Vagina (tissue), 2 donors: Measurements from ENCODE around the gene WBP2. TPM values are rescaled to one million over a fixed set of nuclear protein-coding genes. Genes with fewer than 3 reads are reported as not detected.
"Not testable (repeated sequence)": the region's sequence is repeated elsewhere in the genome, so short reads cannot be mapped to it uniquely, and the experiment has no call there.

Experiments
- DNase-seq, 2 donors: peaks; one replicate each; pipeline ENCODE4 v3.0.0-alpha.2; 2017; ENCODE audit errors: extremely low spot score in 2 of 2
- H3K27ac ChIP-seq: fragments of 200-600 bp; sonication (generic); one replicate; pipeline ENCODE4 v1.5.1; 2019
- H3K27me3 ChIP-seq: fragments of 200-600 bp; sonication (generic); one replicate; pipeline ENCODE4 v1.5.1; 2019
- H3K36me3 ChIP-seq, 2 donors: fragments of 200-600 bp; sonication (generic); one replicate each; pipeline ENCODE4 v1.5.1; 2017 to 2019
- H3K4me1 ChIP-seq: fragments of 200-600 bp; sonication (generic); one replicate; pipeline ENCODE4 v1.5.1; 2019
- H3K4me3 ChIP-seq, 2 donors: fragments of 200-600 bp; sonication (generic); 1 replicate in 1 of 2; 2 replicates in 1 of 2; pipeline ENCODE4 v1.5.1; 2016 to 2019
- H3K9me3 ChIP-seq: fragments of 200-600 bp; sonication (generic); one replicate; pipeline ENCODE4 v1.5.1; 2019
- POLR2A ChIP-seq, 2 donors: fragments of 450-650 bp; IDR thresholded peaks; one replicate each; pipeline ENCODE4 v1.6.1; 2017; ENCODE audit warnings: antibody characterized with exemption in 2 of 2, mild to moderate bottlenecking in 2 of 2, moderate library complexity in 2 of 2
- POLR2AphosphoS5 ChIP-seq, 2 donors: sonication (generic); formaldehyde crosslinking; IDR thresholded peaks; one replicate each; pipeline ENCODE4 v1.9.0; 2017; ENCODE audit warnings: antibody characterized with exemption in 2 of 2, mild to moderate bottlenecking in 2 of 2, low read depth in 1 of 2; ENCODE audit not compliant: insufficient read depth in 1 of 2
- intact Hi-C: fragments of 100-400 bp; cut with DNase I; formaldehyde crosslinking; loops from one replicate; pipeline ENCODE4 v1.15.1; 2023
- total RNA-seq: library from RNA; depleted of rRNA; stranded (reverse); fragments of >200 nt; gene quantifications from one replicate; pipeline ENCODE4 v1.2.3, GENCODE V29; 2016
- TF ChIP-seq, protein P1 (sequence below), 3 experiments: fragments of 450-650 bp in 2 of 3; fragments of 200-600 bp in 1 of 3; sonication (generic) in 1 of 3; IDR thresholded peaks; one replicate each; pipeline ENCODE4 v1.5.1; 2017 to 2019; ENCODE audit warnings: antibody characterized with exemption in 3 of 3, mild to moderate bottlenecking in 2 of 3, moderate library complexity in 2 of 3

The WBP2 gene
- total RNA-seq, 1 donor from 2014 or later: 54.3 TPM

DNA sequence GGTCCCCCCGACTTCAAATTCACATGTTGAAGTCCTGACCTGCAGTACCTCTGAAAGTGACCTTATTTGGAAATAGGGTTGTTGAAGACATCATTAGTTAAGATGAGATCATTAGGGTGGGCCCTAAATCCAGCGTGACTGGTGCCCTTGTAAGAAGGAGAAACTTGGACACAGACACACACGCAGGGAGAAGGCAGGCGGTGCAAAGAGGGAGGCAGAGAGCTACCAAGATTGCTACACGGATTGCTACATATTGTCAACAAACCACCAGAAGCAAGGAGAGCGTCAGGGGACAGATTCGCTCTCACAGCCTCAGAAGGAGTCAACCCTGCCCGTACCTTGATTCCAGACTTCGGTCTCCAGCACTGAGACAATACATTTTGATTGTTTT, 6.8 kb upstream of the WBP2 start:
- Histone ChIP-seq H3K27ac (peak overlapping the region; percentile 75), H3K36me3 (no peaks in the 10 kb centered on the region), H3K9me3 (no peaks in the 10 kb centered on the region), H3K4me3 (no peak overlapping the region), H3K4me1 (peaks cover 40% of the 10 kb centered on the region), H3K27me3 (no peaks in the 10 kb centered on the region)
- intact Hi-C loops: loop anchor here (10.0 kb wide), 1 partner anchor 757 kb away; the partner anchor contains the start of gene ARMC7
- TF ChIP-seq POLR2A (IDR thresholded peaks at IDR 0.05): no peak
- DNase-seq: no peak

DNA sequence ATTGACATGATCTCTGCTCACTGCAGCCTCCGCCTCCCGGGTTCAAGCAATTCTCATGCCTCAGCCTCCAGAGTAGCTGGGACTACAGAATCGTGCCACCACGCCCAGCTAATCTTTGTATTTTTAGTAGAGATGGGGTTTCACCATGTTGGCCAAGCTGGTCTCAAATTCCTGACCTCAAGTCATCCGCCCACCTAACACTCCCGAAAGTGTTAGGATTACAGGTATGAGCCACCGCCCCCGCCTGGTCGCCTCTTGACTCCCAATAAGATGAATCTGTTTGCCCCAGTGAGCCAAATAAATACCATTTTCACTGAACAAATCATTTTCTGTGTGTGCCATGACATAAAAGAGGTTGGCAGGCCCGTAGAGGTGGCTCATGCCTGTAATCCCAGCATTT, 4.2 kb upstream of the WBP2 start:
- intact Hi-C loops: not testable (repeated sequence)

DNA sequence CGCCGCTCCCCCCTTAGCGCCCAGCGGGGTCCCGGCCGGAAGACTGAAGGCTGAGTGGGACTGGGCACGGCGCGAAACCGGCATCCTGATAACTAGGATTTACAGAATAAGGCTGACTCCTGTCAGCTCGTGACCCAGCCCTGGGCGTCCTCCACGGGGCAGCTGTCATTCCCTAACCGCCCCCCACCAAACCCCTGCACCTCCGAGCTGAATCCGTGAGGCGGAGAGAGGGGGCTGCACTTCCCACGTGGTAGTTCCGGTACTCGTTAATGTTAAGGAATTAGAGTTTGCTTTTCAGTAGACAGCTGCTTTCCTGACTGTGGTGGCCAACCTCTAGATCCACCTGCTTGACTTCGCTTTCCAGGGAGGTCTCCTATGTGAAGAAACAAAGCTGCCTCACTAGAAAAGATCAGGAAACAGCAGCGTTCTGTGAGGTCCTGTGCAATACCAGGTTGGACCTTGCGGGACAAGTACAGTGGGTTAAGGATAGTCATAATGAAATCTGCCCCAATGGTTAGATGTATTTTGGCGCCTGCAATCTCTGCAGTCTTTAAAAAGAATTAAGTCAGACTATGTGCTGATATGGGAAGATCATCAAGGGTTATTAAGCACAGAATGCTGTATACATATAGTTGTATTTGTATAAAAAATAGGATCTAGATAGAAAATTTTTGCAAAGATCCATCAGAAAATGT, 1.1 kb upstream of the WBP2 start:
- peaks cover 43% of the 10 kb centered on the region for H3K4me1 ChIP-seq
- H3K9me3 ChIP-seq: no peaks in the 10 kb centered on the region
- no peak for DNase-seq
- H3K4me3 ChIP-seq: peak overlapping the region; percentile 60 to 97
- H3K27me3 ChIP-seq: no peaks in the 10 kb centered on the region
- intact Hi-C loops: no loop called here
- H3K36me3 ChIP-seq: peaks cover 0 to 8% of the 10 kb centered on the region in 2 donors
- H3K27ac ChIP-seq: peak overlapping the region; percentile 98
- TF ChIP-seq POLR2A (IDR thresholded peaks at IDR 0.05) (no peak), POLR2AphosphoS5 (IDR thresholded peaks at IDR 0.05; ENCODE audit: insufficient read depth in 1 of 2, low read depth in 1 of 2) (no peak)
- TF ChIP-seq, protein P1, sequence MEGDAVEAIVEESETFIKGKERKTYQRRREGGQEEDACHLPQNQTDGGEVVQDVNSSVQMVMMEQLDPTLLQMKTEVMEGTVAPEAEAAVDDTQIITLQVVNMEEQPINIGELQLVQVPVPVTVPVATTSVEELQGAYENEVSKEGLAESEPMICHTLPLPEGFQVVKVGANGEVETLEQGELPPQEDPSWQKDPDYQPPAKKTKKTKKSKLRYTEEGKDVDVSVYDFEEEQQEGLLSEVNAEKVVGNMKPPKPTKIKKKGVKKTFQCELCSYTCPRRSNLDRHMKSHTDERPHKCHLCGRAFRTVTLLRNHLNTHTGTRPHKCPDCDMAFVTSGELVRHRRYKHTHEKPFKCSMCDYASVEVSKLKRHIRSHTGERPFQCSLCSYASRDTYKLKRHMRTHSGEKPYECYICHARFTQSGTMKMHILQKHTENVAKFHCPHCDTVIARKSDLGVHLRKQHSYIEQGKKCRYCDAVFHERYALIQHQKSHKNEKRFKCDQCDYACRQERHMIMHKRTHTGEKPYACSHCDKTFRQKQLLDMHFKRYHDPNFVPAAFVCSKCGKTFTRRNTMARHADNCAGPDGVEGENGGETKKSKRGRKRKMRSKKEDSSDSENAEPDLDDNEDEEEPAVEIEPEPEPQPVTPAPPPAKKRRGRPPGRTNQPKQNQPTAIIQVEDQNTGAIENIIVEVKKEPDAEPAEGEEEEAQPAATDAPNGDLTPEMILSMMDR (IDR thresholded peaks at IDR 0.05): no peak

More for the DNA sequence above, 4.2 kb upstream of the WBP2 start:
- peaks cover 39% of the 10 kb centered on the region for H3K4me1 ChIP-seq
- not testable (repeated sequence) for H3K27ac ChIP-seq, H3K9me3 ChIP-seq, H3K36me3 ChIP-seq, H3K4me3 ChIP-seq, H3K27me3 ChIP-seq, DNase-seq

DNA sequence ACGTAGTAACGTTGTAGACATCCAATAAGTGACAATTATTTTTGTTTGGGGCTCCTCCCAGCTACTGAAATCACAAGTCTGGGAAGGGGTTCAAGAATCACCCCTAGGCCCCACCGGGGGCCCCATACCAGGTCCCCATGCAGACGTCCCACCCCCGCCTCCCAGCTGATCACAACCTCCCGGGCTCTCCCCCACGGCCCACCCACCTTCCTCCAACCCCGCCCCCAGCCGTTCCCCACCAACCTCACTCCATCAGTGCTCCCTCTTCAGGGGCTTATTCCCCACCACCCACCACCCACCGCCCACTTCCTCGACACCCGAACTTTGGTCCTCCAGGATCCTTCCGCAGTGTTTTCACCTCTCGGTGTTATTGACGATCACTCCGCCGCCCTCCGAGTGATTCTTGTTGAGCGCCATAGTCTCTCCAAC, 240 bp downstream of the WBP2 start:
- Histone ChIP-seq H3K36me3 (peaks cover 0 to 21% of the 10 kb centered on the region in 2 donors), H3K9me3 (no peaks in the 10 kb centered on the region), H3K4me3 (peak overlapping the region; percentile 81 to 97), H3K4me1 (peaks cover 38% of the 10 kb centered on the region), H3K27me3 (no peaks in the 10 kb centered on the region), H3K27ac (peak overlapping the region; percentile 98)
- intact Hi-C loops: loop anchor here (2.0 kb wide), 1 partner anchor 22 kb away; no protein-coding TSS in a partner anchor
- TF ChIP-seq, protein P1 (IDR thresholded peaks at IDR 0.05): no peak
- TF ChIP-seq POLR2A (IDR thresholded peaks at IDR 0.05): peak in 1 of 2 donors; percentile 92
- DNase-seq: no peak

- intact Hi-C loops: loop anchor here (2.0 kb wide), 1 partner anchor 23 kb away; no protein-coding TSS in a partner anchor
- H3K4me1 ChIP-seq: peaks cover 44% of the 10 kb centered on the region
- no peaks in the 10 kb centered on the region for H3K27me3 ChIP-seq
- TF ChIP-seq POLR2AphosphoS5 (IDR thresholded peaks at IDR 0.05; ENCODE audit: insufficient read depth in 1 of 2, low read depth in 1 of 2) (peak; percentile 15 to 58), POLR2A (IDR thresholded peaks at IDR 0.05) (no peak)
- TF ChIP-seq, protein P1 (IDR thresholded peaks at IDR 0.05): no peak
- peak overlapping the region; percentile 98 for H3K27ac ChIP-seq
- peak overlapping the region; percentile 81 to 97 for H3K4me3 ChIP-seq
- no peak for DNase-seq
- H3K36me3 ChIP-seq: peaks cover 0 to 28% of the 10 kb centered on the region in 2 donors
- H3K9me3 ChIP-seq: no peaks in the 10 kb centered on the region
These were observed 910 bp downstream of the WBP2 start for GRCh38 chr17:75854101-75854748.

DNA sequence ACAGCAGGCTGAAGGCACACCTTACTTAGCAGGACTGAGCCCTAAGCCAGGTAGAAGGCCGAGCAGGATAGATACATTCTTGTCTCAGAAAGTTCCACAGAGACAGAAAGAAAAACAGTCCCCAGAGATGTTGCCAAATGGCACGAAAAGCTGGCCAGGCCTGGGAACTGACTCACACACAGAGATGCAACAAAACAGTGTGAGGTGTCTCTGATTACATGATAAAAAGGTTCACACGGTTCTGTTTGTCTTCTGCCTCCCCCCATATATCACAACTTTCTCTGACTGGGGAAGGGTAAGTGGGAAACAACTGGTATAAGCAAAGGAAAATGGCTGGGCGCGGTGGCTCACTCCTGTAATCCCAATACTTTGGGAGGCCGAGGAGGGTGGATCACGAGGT, 1.7 kb downstream of the WBP2 start:
- no peak for TF ChIP-seq POLR2A (IDR thresholded peaks at IDR 0.05)
- no peak for TF ChIP-seq POLR2AphosphoS5 (IDR thresholded peaks at IDR 0.05; ENCODE audit: insufficient read depth in 1 of 2, low read depth in 1 of 2)
- TF ChIP-seq, protein P1 (IDR thresholded peaks at IDR 0.05): no peak
- peaks cover 0 to 35% of the 10 kb centered on the region in 2 donors for H3K36me3 ChIP-seq
- H3K4me1 ChIP-seq: peaks cover 52% of the 10 kb centered on the region
- H3K9me3 ChIP-seq: no peaks in the 10 kb centered on the region
- intact Hi-C loops: no loop called here
- peak overlapping the region; percentile 98 for H3K27ac ChIP-seq
- H3K4me3 ChIP-seq: peak overlapping the region in 1 of 2 donors; percentile 81
- no peak for DNase-seq
- no peaks in the 10 kb centered on the region for H3K27me3 ChIP-seq

- peaks cover 68% of the 10 kb centered on the region for H3K4me1 ChIP-seq
- not testable (repeated sequence) for H3K27ac ChIP-seq, DNase-seq
These were observed 3.5 kb downstream of the WBP2 start for GRCh38 chr17:75851693-75851991.

More at GRCh38 chr17:75851693-75851991, 3.5 kb downstream of the WBP2 start:
- intact Hi-C loops, H3K4me3 ChIP-seq, H3K27me3 ChIP-seq, H3K9me3 ChIP-seq: not testable (repeated sequence)
- peaks cover 8 to 53% of the 10 kb centered on the region in 2 donors for H3K36me3 ChIP-seq
